WERI-Rb-1 (cell line): ENCODE results near the gene BCL2.

ENCODE experiments used
- DNase-seq: peaks from one replicate; pipeline ENCODE4 v3.0.0-alpha.2; 2020
- H3K27ac ChIP-seq: fragments of 250-450 bp; sonication (Bioruptor Pico); 2 replicates; pipeline ENCODE4 v1.5.1; 2020; ENCODE audit warnings: mild to moderate bottlenecking, moderate library complexity
- H3K27me3 ChIP-seq: fragments of 250-450 bp; sonication (Bioruptor Pico); 2 replicates; pipeline ENCODE4 v1.5.1; 2021; ENCODE audit warnings: mild to moderate bottlenecking, low read depth, moderate library complexity; ENCODE audit not compliant: insufficient read depth, severe bottlenecking
- H3K36me3 ChIP-seq: fragments of 250-450 bp; sonication (Bioruptor Pico); 2 replicates; pipeline ENCODE4 v1.5.1; 2020; ENCODE audit warnings: mild to moderate bottlenecking, moderate library complexity
- H3K4me3 ChIP-seq: 2 replicates; pipeline ENCODE4 v1.5.1; 2011; ENCODE audit warnings: low read depth, mild to moderate bottlenecking, control low read depth, low read length
- H3K9me3 ChIP-seq: fragments of 250-450 bp; sonication (Bioruptor Pico); 2 replicates; pipeline ENCODE4 v1.5.1; 2021; ENCODE audit warnings: mild to moderate bottlenecking, moderate library complexity; ENCODE audit not compliant: severe bottlenecking
- CTCF ChIP-seq: IDR thresholded peaks from 2 replicates; pipeline ENCODE4 v1.5.1; 2011; ENCODE audit warnings: low read depth, mild to moderate bottlenecking, control low read depth, inconsistent platforms, low read length

The BCL2 gene

GRCh38 chr18:63097178-63097577 is 222.4 kb downstream of the BCL2 start:
- no peak for TF ChIP-seq CTCF
- H3K9me3 ChIP-seq = peaks cover 4% of the 10 kb centered on the region
- no peak for DNase-seq
- no peaks in the 10 kb centered on the region for H3K36me3 ChIP-seq
- H3K4me3 ChIP-seq = no peak overlapping the region
- H3K27ac ChIP-seq = no peak overlapping the region
- H3K27me3 ChIP-seq = no peaks in the 10 kb centered on the region

GRCh38 chr18:63096327-63096874 is 223.2 kb downstream of the BCL2 start:
- Histone ChIP-seq H3K36me3 (no peaks in the 10 kb centered on the region), H3K27ac (no peak overlapping the region), H3K4me3 (no peak overlapping the region), H3K9me3 (peaks cover 4% of the 10 kb centered on the region), H3K27me3 (no peaks in the 10 kb centered on the region)
- no peak for TF ChIP-seq CTCF
- DNase-seq = no peak

GRCh38 chr18:63095768-63096167 is 223.8 kb downstream of the BCL2 start:
- DNase-seq = no peak
- no peak for TF ChIP-seq CTCF
- H3K27me3 ChIP-seq = no peaks in the 10 kb centered on the region

GRCh38 chr18:63091671-63092364 is 227.8 kb downstream of the BCL2 start:
- Histone ChIP-seq H3K4me3 (no peak overlapping the region), H3K36me3 (no peaks in the 10 kb centered on the region), H3K9me3 (peaks cover 4% of the 10 kb centered on the region), H3K27me3 (no peaks in the 10 kb centered on the region), H3K27ac (no peak overlapping the region)
- no peak for TF ChIP-seq CTCF
- no peak for DNase-seq

More at GRCh38 chr18:63095768-63096167, 223.8 kb downstream of the BCL2 start:
- Histone ChIP-seq H3K36me3 (no peaks in the 10 kb centered on the region), H3K27ac (no peak overlapping the region), H3K4me3 (no peak overlapping the region), H3K9me3 (peaks cover 4% of the 10 kb centered on the region)

GRCh38 chr18:63090334-63090733 is 229.2 kb downstream of the BCL2 start:
- H3K27me3 ChIP-seq = no peaks in the 10 kb centered on the region
- H3K36me3 ChIP-seq = no peaks in the 10 kb centered on the region
- H3K27ac ChIP-seq = no peak overlapping the region
- no peak overlapping the region for H3K4me3 ChIP-seq
- no peak for DNase-seq
- peaks cover 4% of the 10 kb centered on the region for H3K9me3 ChIP-seq
- TF ChIP-seq CTCF = no peak

- no peak for DNase-seq
- Histone ChIP-seq H3K27me3 (no peaks in the 10 kb centered on the region), H3K9me3 (peaks cover 4% of the 10 kb centered on the region), H3K36me3 (no peaks in the 10 kb centered on the region), H3K4me3 (no peak overlapping the region), H3K27ac (no peak overlapping the region)
- TF ChIP-seq CTCF = no peak
Observed at GRCh38 chr18:63089041-63089440, 230.5 kb downstream of the BCL2 start.
